Right ventricle myocardium superior (tissue), 1 donor: ENCODE data around the gene USP11. TPM values are rescaled to one million over a fixed set of nuclear protein-coding genes. Genes with fewer than 3 reads are reported as not detected.
"Not testable (repeated sequence)": the region's sequence is repeated elsewhere in the genome, so short reads cannot be mapped to it uniquely, and the experiment has no call there.

Experiments
- ATAC-seq: fragments of 200-7000 bp; cut with Tn5 transposase; one replicate; pipeline ENCODE4 v1.9.1; 2020; ENCODE audit warnings: mild to moderate bottlenecking; ENCODE audit not compliant: poor library complexity
- DNase-seq: peaks from one replicate; pipeline ENCODE4 v3.0.0-alpha.2; 2020
- intact Hi-C: fragments of 100-400 bp; cut with DNase I; formaldehyde crosslinking; loops from one replicate; pipeline ENCODE4 v1.11.2; 2022
- total RNA-seq: library from RNA; stranded (reverse); fragmentation: NEBNext Ultra II Directional; extraction: Animal tissue kit (Norgen Biotek cat#: 25700); gene quantifications from one replicate; pipeline ENCODE4 v1.2.1, GENCODE V29; 2021
- donor health status: DM: no; HTN: yes; CAD: no; lungs with severe emphysema.

The USP11 gene
- total RNA-seq, 1 donor from 2014 or later, result 31.7 TPM

- ATAC-seq (no peak), DNase-seq (no peak)
- intact Hi-C loops, result no loop called here
Measured at GRCh38 chrX:47235691-47236103, 2.9 kb downstream of the USP11 start.

DNA sequence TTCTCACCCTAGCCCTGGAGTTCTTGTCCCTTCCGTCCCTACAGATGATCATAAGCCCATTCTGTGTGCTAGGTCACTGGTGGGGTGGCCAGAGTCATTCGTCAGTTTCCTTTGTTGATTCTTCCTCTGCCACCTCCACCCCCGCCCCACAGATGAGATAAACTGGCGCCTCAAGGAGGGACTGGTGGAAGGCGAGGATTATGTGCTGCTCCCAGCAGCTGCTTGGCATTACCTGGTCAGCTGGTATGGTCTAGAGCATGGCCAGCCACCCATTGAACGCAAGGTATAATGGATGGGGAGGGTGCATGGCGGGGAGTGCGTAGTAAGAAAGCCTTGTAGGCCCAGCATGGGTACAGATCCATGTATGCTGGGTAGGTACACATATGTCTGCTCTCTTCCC is 6.4 kb downstream of the USP11 start:
- no peak for ATAC-seq
- intact Hi-C loops, result no loop called here

GRCh38 chrX:47239898-47240545 is 7.2 kb downstream of the USP11 start:
- no peak for DNase-seq
- intact Hi-C loops, result no loop called here
- no peak for ATAC-seq

More for the DNA sequence above, 6.4 kb downstream of the USP11 start:
- no peak for DNase-seq

DNA sequence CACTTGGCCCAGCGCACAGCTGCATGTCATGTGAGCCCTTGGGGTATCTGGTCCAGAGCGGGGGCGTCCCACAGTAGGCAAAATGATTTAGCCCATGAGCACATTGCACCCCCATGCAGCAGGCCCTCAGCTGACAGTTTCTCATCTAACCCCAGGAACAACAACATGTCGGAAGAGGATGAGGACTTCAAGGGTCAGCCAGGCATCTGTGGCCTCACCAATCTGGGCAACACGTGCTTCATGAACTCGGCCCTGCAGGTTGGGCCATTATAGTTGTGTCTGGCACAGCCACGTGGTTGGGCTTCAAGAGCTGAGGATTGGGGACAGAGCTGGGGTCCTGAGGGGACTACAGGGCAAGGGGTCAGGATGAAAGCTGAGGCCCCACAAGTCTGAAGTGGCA is 7.8 kb downstream of the USP11 start:
- no peak for DNase-seq
- no peak for ATAC-seq
- intact Hi-C loops, result no loop called here

- ATAC-seq (no peak), DNase-seq (no peak)
- intact Hi-C loops, result no loop called here
Measured at GRCh38 chrX:47241201-47242011, 8.6 kb downstream of the USP11 start.

DNA sequence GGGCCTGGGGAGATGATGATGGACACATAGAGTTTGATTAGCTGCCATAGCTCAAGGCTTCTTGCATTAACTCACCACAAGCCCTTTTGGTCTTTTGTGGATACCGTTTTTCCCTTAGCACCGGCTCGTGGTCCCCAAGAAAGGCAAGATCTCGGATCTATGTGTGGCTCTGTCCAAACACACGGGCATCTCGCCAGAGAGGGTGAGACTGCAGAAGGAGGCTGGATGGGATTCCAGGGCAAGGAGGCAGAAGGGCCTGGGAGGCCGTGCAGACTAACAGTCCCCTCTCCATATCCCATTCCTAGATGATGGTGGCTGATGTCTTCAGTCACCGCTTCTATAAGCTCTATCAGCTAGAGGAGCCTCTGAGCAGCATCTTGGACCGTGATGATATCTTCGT is 9.5 kb downstream of the USP11 start:
- no peak for ATAC-seq
- intact Hi-C loops, result no loop called here
- DNase-seq, result no peak

DNA sequence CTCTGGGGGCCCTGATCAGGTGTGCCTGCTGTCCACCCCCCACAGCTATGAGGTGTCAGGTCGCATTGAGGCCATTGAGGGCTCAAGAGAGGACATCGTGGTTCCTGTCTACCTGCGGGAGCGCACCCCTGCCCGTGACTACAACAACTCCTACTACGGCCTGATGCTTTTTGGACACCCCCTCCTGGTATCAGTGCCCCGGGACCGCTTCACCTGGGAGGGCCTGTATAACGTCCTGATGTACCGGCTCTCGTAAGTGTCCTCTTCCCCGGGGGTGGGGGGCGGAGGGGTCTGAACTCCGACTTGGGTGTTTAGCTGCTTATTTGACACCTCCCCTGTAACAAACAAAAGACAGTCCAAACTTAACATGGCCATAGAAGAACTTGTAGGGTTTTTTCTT is 10.5 kb downstream of the USP11 start:
- DNase-seq (no peak), ATAC-seq (no peak)
- intact Hi-C loops, result no loop called here

- intact Hi-C loops, result no loop called here
- no peak for DNase-seq
Measured at GRCh38 chrX:47244676-47245075, 11.9 kb downstream of the USP11 start.

GRCh38 chrX:47245156-47245555 is 12.3 kb downstream of the USP11 start:
- DNase-seq (no peak), ATAC-seq (no peak)
- intact Hi-C loops, result no loop called here

More at GRCh38 chrX:47244676-47245075, 11.9 kb downstream of the USP11 start:
- ATAC-seq, result no peak

DNA sequence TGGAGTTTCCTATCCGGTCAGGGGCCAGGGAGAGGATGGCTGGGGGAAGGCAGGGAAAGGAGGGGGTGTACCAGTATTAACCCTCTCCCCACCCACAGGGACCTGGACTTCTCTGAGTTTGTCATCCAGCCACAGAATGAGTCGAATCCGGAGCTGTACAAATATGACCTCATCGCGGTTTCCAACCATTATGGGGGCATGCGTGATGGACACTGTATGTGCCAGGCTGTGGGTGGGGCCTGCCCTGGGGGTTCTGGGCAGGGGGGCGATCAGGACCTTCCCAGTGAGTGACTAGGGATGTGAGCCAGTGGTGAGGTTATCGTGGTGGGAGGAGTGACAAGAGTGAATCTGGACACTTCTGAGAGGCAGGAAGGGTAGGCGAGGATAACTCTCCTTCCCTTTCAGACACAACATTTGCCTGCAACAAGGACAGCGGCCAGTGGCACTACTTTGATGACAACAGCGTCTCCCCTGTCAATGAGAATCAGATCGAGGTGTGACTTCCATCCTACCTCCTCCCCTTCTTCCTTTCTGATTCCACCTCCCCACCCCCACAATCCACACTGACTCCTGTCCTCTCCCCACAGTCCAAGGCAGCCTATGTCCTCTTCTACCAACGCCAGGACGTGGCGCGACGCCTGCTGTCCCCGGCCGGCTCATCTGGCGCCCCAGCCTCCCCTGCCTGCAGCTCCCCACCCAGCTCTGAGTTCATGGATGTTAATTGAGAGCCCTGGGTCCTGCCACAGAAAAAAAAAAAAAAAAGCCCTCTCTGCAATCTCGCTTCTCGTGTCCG is 14.6 kb downstream of the USP11 start:
- no peak for DNase-seq
- ATAC-seq, result no peak
- intact Hi-C loops, result no loop called here

GRCh38 chrX:47247999-47248320 is 15.2 kb downstream of the USP11 start:
- no peak for ATAC-seq
- intact Hi-C loops, result no loop called here
- no peak for DNase-seq

DNA sequence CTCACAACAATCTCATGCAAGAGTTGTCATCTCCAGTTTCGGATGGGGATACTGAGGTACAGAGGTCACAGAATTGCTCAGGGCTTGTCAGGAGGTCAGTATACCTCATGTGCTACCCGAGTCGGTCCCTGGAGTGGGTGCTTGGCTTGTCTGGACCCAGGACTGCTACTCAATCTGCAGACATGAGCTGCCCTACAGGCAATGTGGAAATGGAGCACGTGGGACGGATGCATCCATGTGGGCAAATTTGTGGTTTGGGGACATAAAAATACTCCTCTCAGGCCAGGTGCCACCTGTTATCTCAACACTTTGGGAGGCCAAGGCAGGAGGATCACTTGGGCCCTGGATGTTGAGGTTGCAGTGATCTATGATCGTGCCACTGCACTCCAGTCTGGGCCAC is 15.8 kb downstream of the USP11 start:
- no peak for ATAC-seq
- no peak for DNase-seq
- intact Hi-C loops, result no loop called here

GRCh38 chrX:47250017-47250347 is 17.2 kb downstream of the USP11 start:
- ATAC-seq, result no peak
- DNase-seq, result no peak
- intact Hi-C loops, result no loop called here

- intact Hi-C loops, result not testable (repeated sequence)
Measured at GRCh38 chrX:47257620-47258019, 24.8 kb downstream of the USP11 start.

DNA sequence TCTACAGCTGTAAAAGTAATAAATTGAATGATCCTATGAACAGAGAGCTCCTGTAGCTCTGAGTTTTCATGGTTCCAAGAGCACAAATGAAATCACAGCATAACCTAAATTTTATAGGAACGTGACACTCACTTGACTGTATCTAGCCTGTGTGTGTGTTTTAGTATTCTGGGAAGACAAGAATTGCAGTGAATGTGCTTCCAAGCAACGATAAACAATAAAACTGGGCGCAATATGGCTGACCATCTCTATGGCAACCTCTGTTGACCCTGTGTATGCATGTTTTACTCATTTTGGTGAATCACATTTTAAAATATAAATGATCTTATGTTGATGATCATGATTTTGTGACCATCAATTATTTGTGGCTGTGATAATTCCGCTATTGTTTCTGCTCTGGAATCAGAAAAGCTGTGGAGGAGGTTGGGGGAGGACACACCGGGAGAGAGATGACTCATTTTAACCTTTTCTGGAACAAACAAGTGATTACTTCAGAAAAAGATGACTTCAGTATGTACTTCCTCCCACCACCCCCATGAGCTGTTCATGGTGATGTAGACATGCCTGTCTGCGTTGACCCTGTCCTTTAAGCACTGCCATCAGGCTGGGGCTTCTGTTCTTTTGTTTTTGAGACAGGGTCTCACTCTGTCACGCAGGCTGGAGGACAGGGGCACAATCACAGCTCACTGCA is 31.8 kb downstream of the USP11 start:
- ATAC-seq, result no peak
- intact Hi-C loops, result no loop called here
- DNase-seq, result no peak

More at GRCh38 chrX:47257620-47258019, 24.8 kb downstream of the USP11 start:
- DNase-seq, ATAC-seq: not testable (repeated sequence)

GRCh38 chrX:47266643-47267042 is 33.8 kb downstream of the USP11 start:
- no peak for DNase-seq
- no peak for ATAC-seq
- intact Hi-C loops, result no loop called here

DNA sequence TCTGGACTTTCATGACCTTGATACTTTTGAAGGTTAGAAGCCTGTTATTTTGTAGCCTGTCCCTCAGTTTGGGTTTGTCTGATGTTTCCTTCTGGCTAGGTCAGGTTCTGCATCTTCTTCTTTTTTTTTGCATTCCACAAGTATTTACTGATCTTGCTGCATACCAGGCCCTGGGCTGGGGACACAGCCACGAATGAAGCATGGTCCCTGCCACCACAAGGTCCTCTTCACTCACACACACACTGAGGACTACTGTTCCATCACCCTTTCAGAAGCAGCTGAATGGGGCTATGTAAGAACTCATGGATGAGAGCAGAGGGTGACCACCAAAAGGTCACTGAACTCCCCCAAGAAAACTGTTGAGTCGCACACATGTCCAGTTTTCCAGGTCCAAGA is 39.2 kb downstream of the USP11 start:
- ATAC-seq (no peak), DNase-seq (no peak)
- intact Hi-C loops, result no loop called here

- intact Hi-C loops, result no loop called here
- DNase-seq, result no peak
- ATAC-seq, result no peak
Measured at GRCh38 chrX:47273011-47273730, 40.4 kb downstream of the USP11 start.

DNA sequence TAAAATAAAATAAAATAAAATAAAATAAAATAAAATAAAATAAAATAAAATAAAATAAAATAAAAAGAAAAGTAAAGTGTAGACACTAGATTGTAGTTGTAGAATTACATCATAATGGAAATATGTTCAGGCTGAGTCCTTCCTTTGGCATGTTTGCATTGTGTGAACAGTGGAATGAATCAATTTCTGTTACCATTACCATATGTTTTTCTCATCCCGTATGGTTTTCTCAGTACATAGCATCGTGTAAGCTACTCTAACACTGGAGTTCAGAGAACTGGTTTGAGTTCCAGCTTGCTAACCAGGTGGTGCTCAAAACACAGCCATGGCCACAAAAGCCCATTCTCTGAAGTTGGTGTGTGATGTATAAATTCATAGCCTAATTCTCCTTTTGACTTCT is 45.9 kb downstream of the USP11 start:
- intact Hi-C loops, result no loop called here
- ATAC-seq, result no peak

More for the DNA sequence above, 45.9 kb downstream of the USP11 start:
- no peak for DNase-seq
